GM12878 (cell line): ENCODE measurements around the gene THSD4. TPM values are rescaled to one million over a fixed set of nuclear protein-coding genes. Genes with fewer than 3 reads are reported as not detected.

Experiments
- ATAC-seq: fragments of 200-7000 bp; cut with Tn5 transposase; 3 replicates; pipeline ENCODE4 v1.9.1; 2020; ENCODE audit warnings: mild to moderate bottlenecking, moderate library complexity
- BruUV-seq: library from RNA; stranded (reverse); fragments of 400-500 nt; replicated peaks from 2 replicates; lab custom pipeline; 2021; lab: Mats Ljungman, UMichigan
- CTCF ChIA-PET: fragments of 300-600 bp; sonication (Branson Sonifier 250); formaldehyde crosslinking; extraction: SDS; loops from one replicate; lab custom pipeline; 2021; ENCODE audit warnings: inconsistent platforms; lab: Yijun Ruan, JAX
- POLR2A ChIA-PET: fragments of 350-600 bp; formaldehyde crosslinking; extraction: SDS; loops from one replicate; lab custom pipeline; 2021; ENCODE audit warnings: inconsistent platforms; lab: Charles Lee
- RAD21 ChIA-PET: fragments of 300-600 bp; sonication (Branson Sonifier 250); formaldehyde crosslinking; loops from one replicate; lab custom pipeline; 2023; ENCODE audit warnings: antibody characterized with exemption; ENCODE audit not compliant: unreplicated experiment; lab: Charles Lee
- SMC1A ChIA-PET: fragments of 300-600 bp; sonication (Branson Sonifier 250); formaldehyde crosslinking; loops from one replicate; lab custom pipeline; 2023; ENCODE audit not compliant: unreplicated experiment, uncharacterized antibody; lab: Charles Lee
- DNase-seq: peaks from one replicate; pipeline ENCODE4 v3.0.0-alpha.2; 2011; ENCODE audit warnings: low read depth, low spot score
- FAIRE-seq: peaks from 3 replicates; lab custom pipeline; 2011; peaks lifted over from hg19 to GRCh38; lab: Jason Lieb, UNC
- H2AFZ ChIP-seq: 2 replicates; pipeline ENCODE4 v1.6.0; 2011; ENCODE audit warnings: low read depth, low read length, control low read depth; ENCODE audit not compliant: control insufficient read depth
- H3K27ac ChIP-seq: 2 replicates; pipeline ENCODE4 v1.5.1; 2011; ENCODE audit warnings: control low read depth; ENCODE audit not compliant: control insufficient read depth, insufficient read depth
- H3K27me3 ChIP-seq, 2 experiments: replicated peaks in 1 of 2; 2 replicates each; pipeline versions ENCODE4 v1.6.0 to v1.6.1; 2011; ENCODE audit warnings: low read length in 1 of 2; ENCODE audit not compliant: control insufficient read depth in 2 of 2, insufficient read depth in 2 of 2
- H3K36me3 ChIP-seq, 2 experiments: 2 replicates each; pipeline ENCODE4 v1.5.1; 2011; ENCODE audit warnings: low read length in 1 of 2; ENCODE audit not compliant: control insufficient read depth in 2 of 2, insufficient read depth in 2 of 2
- H3K4me1 ChIP-seq: 2 replicates; pipeline ENCODE4 v1.6.1; 2011; ENCODE audit warnings: mild to moderate bottlenecking, low read length, moderate library complexity, mixed read lengths; ENCODE audit not compliant: control insufficient read depth, insufficient read depth
- H3K4me2 ChIP-seq: 2 replicates; pipeline ENCODE4 v1.6.0; 2011; ENCODE audit warnings: control low read depth; ENCODE audit not compliant: control insufficient read depth, insufficient read depth
- H3K4me3 ChIP-seq: fragments of 200-600 bp; sonication (generic); 2 replicates; pipeline ENCODE4 v1.5.1; 2016
- H3K79me2 ChIP-seq: 2 replicates; pipeline ENCODE4 v1.6.0; 2011; ENCODE audit warnings: low read length; ENCODE audit not compliant: control insufficient read depth, insufficient read depth
- H3K9ac ChIP-seq: 2 replicates; pipeline ENCODE4 v1.8.0; 2011; ENCODE audit warnings: low read length, control low read depth, mixed read lengths; ENCODE audit not compliant: control insufficient read depth, insufficient read depth
- H3K9me3 ChIP-seq: replicated peaks from 3 replicates; pipeline ENCODE4 v1.5.1; 2011; ENCODE audit warnings: mild to moderate bottlenecking, low read length; ENCODE audit not compliant: control insufficient read depth, insufficient read depth
- H4K20me1 ChIP-seq: 2 replicates; pipeline ENCODE4 v1.6.0; 2011; ENCODE audit not compliant: control insufficient read depth, insufficient read depth
- ASH2L ChIP-seq: fragments of 300-600, 200-600 bp; sonication (generic); IDR thresholded peaks from 2 replicates; pipeline ENCODE4 v1.6.1; 2017; ENCODE audit warnings: low read depth, mild to moderate bottlenecking, borderline replicate concordance
- BMI1 ChIP-seq: fragments of 450-650 bp; IDR thresholded peaks from 2 replicates; pipeline ENCODE4 v1.6.1; 2016; ENCODE audit warnings: mild to moderate bottlenecking, moderate library complexity, borderline replicate concordance
- EGR1 ChIP-seq, 2 experiments: IDR thresholded peaks; 1 replicate in 1 of 2; 2 replicates in 1 of 2; pipeline ENCODE4 v1.6.1; 2011 to 2012; ENCODE audit warnings: low read depth in 2 of 2, low read length in 2 of 2, borderline replicate concordance in 1 of 2, mild to moderate bottlenecking in 1 of 2, moderate library complexity in 1 of 2
- EP300 ChIP-seq, 2 experiments: fragments of 150-350 bp in 1 of 2; IDR thresholded peaks; 2 replicates each; pipeline ENCODE4 v1.6.1; 2011 to 2012; ENCODE audit warnings: low read depth in 2 of 2, low read length in 2 of 2, borderline replicate concordance in 1 of 2, improper control_type of control experiment in 1 of 2, inconsistent platforms in 1 of 2; ENCODE audit not compliant: control insufficient read depth in 1 of 2
- EZH2 ChIP-seq: IDR thresholded peaks from 2 replicates; pipeline ENCODE4 v1.6.1; 2012; ENCODE audit warnings: low read depth, mild to moderate bottlenecking, control low read depth, inconsistent platforms, low read length, borderline replicate concordance; ENCODE audit not compliant: control insufficient read depth
- HDAC2 ChIP-seq: fragments of 200-600 bp; sonication (generic); IDR thresholded peaks from 2 replicates; pipeline ENCODE4 v1.6.1; 2017
- MTA2 ChIP-seq: fragments of 450-650 bp; IDR thresholded peaks from 2 replicates; pipeline ENCODE4 v1.6.1; 2016; ENCODE audit warnings: low read depth, mild to moderate bottlenecking, moderate library complexity
- MYC ChIP-seq: IDR thresholded peaks from 2 replicates; pipeline ENCODE4 v1.6.1; 2011; ENCODE audit warnings: mild to moderate bottlenecking, low read length, moderate library complexity, inconsistent platforms; ENCODE audit not compliant: insufficient read depth, insufficient replicate concordance, insufficient read length, severe bottlenecking
- NR2C2 ChIP-seq: IDR thresholded peaks from 2 replicates; pipeline ENCODE4 v1.6.1; 2011; ENCODE audit warnings: borderline replicate concordance, low read depth; ENCODE audit not compliant: control insufficient read depth, insufficient read length
- POLR2AphosphoS2 ChIP-seq: IDR thresholded peaks from 2 replicates; pipeline ENCODE4 v1.6.1; 2011; ENCODE audit warnings: low read depth, mild to moderate bottlenecking, low read length, improper control_type of control experiment, moderate library complexity
- POU2F2 ChIP-seq: IDR thresholded peaks from 3 replicates; pipeline ENCODE4 v1.6.1; 2011; ENCODE audit warnings: low read depth, mild to moderate bottlenecking, low read length, borderline replicate concordance
- RFX5 ChIP-seq: IDR thresholded peaks from 2 replicates; pipeline ENCODE4 v1.6.1; 2011; ENCODE audit warnings: low read depth, low read length, improper control_type of control experiment
- SRF ChIP-seq, 2 experiments: IDR thresholded peaks; 2 replicates each; pipeline ENCODE4 v1.6.1; 2011; ENCODE audit warnings: low read depth in 2 of 2, low read length in 2 of 2, mild to moderate bottlenecking in 1 of 2, moderate library complexity in 1 of 2
- WGBS: methylation state at CpG from one replicate; pipeline ENCODE4 v1.1.6; 2016; ENCODE audit warnings: low lambda C conversion rate; ENCODE audit not compliant: insufficient replicate concordance, insufficient coverage; ENCODE audit errors: missing lambda C conversion rate; 5-methylcytosine and 5-hydroxymethylcytosine counted together
- in situ Hi-C: fragments of 300-500 bp; cut with MboI; formaldehyde crosslinking; loops from 9 replicates; pipeline ENCODE4 v1.14.3; 2018; ENCODE audit warnings: mixed read lengths
- intact Hi-C: fragments of 100-400 bp; cut with micrococcal nuclease; formaldehyde crosslinking; loops from one replicate; pipeline ENCODE4 v1.14.2; 2022; ENCODE audit not compliant: unreplicated experiment
- polyA plus RNA-seq, 11 experiments: library from polyadenylated mRNA; depleted of rRNA in 4 of 11; unstranded in 6 of 11; stranded (reverse) in 5 of 11; fragments of >200 nt; fragmentation: Nextera tagmentation in 4 of 11; fragmentation: Illumina TruSeq in 1 of 11; extraction: Ambion mirVana in 4 of 11; extraction: Trizol in 1 of 11; gene quantifications; 1 replicate in 1 of 11; 2 replicates in 10 of 11; pipeline versions ENCODE4 v1.2.1 to v1.2.3, GENCODE V29; 2011 to 2016; ENCODE audit warnings: inconsistent platforms in 2 of 11, missing spikeins in 2 of 11, low read depth in 1 of 11
- total RNA-seq, 4 experiments: library from RNA; depleted of rRNA in 3 of 4; stranded (reverse); fragments of >200 nt in 3 of 4; fragmentation: Illumina TruSeq in 1 of 4; extraction: Trizol in 1 of 4; gene quantifications; 2 replicates each; pipeline versions ENCODE4 v1.2.1 to v1.2.3, GENCODE V29; 2013 to 2021
- TF ChIP-seq, protein P1 (sequence below): fragments of 450-650 bp; IDR thresholded peaks from 2 replicates; pipeline ENCODE4 v1.6.1; 2017; ENCODE audit warnings: mild to moderate bottlenecking, moderate library complexity

Gene THSD4
- total and polyA plus RNA-seq, 10 of the 15 experiments (the other 5 are each of a cell fraction or from before 2014, with no cell fraction given), result 0.04 to 0.13 (median 0.05) TPM; not detected in 7

DNA sequence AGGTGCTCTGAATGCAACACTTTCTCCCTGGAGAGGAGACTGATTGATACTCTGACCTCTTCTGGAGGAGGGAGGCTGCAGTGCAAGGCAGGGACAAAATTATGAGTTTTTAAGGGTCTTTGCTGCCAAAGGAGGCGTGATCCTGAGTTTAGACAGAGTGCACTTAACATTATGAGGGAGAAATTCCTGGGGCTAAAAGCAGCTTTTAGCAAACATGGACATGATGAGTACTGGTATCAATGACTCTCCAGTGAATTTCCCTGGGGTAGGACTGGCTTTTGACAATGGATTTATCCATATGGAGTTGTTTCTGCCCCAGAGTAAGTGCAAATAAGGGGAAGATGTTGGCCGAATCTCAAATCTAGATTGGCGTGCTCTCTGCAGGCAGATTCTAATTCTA is 133.1 kb downstream of the THSD4 start:
- DNase-seq, result no peak
- ChIA-PET RAD21 (no interaction called here), POLR2A (no interaction called here), CTCF (no interaction called here), SMC1A (no interaction called here)
- TF ChIP-seq SRF (IDR thresholded peaks at IDR 0.05; ENCODE audit: low read depth in 2 of 2, low read length in 2 of 2), result no peak
- no peak for TF ChIP-seq POU2F2
- TF ChIP-seq POLR2AphosphoS2, result no peak
- no peak for TF ChIP-seq ASH2L
- TF ChIP-seq MYC, result no peak
- TF ChIP-seq HDAC2, result no peak
- Histone ChIP-seq H3K36me3 (no peaks in the 10 kb centered on the region), H3K4me2 (no peak overlapping the region), H3K4me1 (no peaks in the 10 kb centered on the region), H3K79me2 (no peaks in the 10 kb centered on the region), H3K9me3 (no peaks in the 10 kb centered on the region), H3K9ac (no peak overlapping the region), H4K20me1 (no peaks in the 10 kb centered on the region), H3K27me3 (no peaks in the 10 kb centered on the region; a peak in 1 of 4 replicates), H3K4me3 (no peak overlapping the region), H2AFZ (no peak overlapping the region), H3K27ac (no peak overlapping the region)
- no peak for ATAC-seq
- BruUV-seq, result no TSS peak
- in situ Hi-C loops (no loop called here), intact Hi-C loops (no loop called here)
- FAIRE-seq, result no peak
- 6% methylated on average over 3 of the region's 3 CpGs for WGBS

DNA sequence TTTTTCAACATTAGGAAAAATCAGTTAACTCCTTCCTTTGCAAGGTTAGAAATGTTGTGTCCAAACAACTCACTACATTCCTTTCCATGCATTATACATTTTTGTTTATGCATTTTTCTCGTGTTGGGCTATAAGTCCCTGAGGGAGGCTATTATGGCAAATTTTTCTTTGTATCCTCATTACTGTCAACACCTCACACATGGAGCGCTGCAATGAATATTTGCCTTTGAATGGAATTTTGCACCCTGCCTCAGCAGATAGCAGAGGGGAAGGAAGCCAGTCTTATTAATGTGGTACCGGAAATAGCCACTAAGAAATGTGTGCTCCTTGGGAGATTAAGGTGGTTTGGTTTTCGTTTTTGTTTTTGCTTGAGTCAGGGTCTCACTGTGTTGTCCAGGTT is 134.7 kb downstream of the THSD4 start:
- Histone ChIP-seq H3K79me2 (no peaks in the 10 kb centered on the region), H3K4me1 (no peaks in the 10 kb centered on the region), H3K9ac (no peak overlapping the region), H3K4me3 (no peak overlapping the region), H3K9me3 (no peaks in the 10 kb centered on the region), H3K27me3 (no peaks in the 10 kb centered on the region; a peak in 1 of 4 replicates), H3K36me3 (no peaks in the 10 kb centered on the region), H2AFZ (no peak overlapping the region), H3K27ac (no peak overlapping the region), H4K20me1 (no peaks in the 10 kb centered on the region), H3K4me2 (no peak overlapping the region)
- ChIA-PET RAD21 (no interaction called here), CTCF (no interaction called here), POLR2A (no interaction called here), SMC1A (no interaction called here)
- FAIRE-seq (no peak), DNase-seq (no peak), ATAC-seq (no peak)
- BruUV-seq, result no TSS peak
- in situ Hi-C loops, result no loop called here
- WGBS, result 21% methylated on average over 4 of the region's 4 CpGs
- intact Hi-C loops, result no loop called here
- TF ChIP-seq MTA2, result no peak
- TF ChIP-seq NR2C2, result no peak
- no peak for TF ChIP-seq EZH2
- no peak for TF ChIP-seq BMI1
- TF ChIP-seq RFX5, result no peak
- no peak for TF ChIP-seq EP300 (IDR thresholded peaks at IDR 0.05; ENCODE audit: borderline replicate concordance in 1 of 2, control insufficient read depth in 1 of 2, low read depth in 2 of 2, low read length in 2 of 2)
- TF ChIP-seq, protein P1, sequence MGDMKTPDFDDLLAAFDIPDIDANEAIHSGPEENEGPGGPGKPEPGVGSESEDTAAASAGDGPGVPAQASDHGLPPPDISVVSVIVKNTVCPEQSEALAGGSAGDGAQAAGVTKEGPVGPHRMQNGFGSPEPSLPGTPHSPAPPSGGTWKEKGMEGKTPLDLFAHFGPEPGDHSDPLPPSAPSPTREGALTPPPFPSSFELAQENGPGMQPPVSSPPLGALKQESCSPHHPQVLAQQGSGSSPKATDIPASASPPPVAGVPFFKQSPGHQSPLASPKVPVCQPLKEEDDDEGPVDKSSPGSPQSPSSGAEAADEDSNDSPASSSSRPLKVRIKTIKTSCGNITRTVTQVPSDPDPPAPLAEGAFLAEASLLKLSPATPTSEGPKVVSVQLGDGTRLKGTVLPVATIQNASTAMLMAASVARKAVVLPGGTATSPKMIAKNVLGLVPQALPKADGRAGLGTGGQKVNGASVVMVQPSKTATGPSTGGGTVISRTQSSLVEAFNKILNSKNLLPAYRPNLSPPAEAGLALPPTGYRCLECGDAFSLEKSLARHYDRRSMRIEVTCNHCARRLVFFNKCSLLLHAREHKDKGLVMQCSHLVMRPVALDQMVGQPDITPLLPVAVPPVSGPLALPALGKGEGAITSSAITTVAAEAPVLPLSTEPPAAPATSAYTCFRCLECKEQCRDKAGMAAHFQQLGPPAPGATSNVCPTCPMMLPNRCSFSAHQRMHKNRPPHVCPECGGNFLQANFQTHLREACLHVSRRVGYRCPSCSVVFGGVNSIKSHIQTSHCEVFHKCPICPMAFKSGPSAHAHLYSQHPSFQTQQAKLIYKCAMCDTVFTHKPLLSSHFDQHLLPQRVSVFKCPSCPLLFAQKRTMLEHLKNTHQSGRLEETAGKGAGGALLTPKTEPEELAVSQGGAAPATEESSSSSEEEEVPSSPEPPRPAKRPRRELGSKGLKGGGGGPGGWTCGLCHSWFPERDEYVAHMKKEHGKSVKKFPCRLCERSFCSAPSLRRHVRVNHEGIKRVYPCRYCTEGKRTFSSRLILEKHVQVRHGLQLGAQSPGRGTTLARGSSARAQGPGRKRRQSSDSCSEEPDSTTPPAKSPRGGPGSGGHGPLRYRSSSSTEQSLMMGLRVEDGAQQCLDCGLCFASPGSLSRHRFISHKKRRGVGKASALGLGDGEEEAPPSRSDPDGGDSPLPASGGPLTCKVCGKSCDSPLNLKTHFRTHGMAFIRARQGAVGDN, result no peak
- TF ChIP-seq EGR1 (IDR thresholded peaks at IDR 0.05; ENCODE audit: borderline replicate concordance in 1 of 2, low read depth in 2 of 2, low read length in 2 of 2), result no peak
